H1 (cell line): ENCODE measurements around the gene FOXP2. TPM values are rescaled to one million over a fixed set of nuclear protein-coding genes. Genes with fewer than 3 reads are reported as not detected.
"Not testable (repeated sequence)": the region's sequence is repeated elsewhere in the genome, so short reads cannot be mapped to it uniquely, and the experiment has no call there.

ENCODE experiments used
- CTCF ChIA-PET: fragments of 300-600 bp; sonication (Branson Sonifier 250); formaldehyde crosslinking; loops from one replicate; lab custom pipeline; 2021; ENCODE audit not compliant: partially characterized antibody; lab: Charles Lee
- POLR2A ChIA-PET: fragments of 300-600 bp; sonication (Branson Sonifier 250); formaldehyde crosslinking; loops from one replicate; lab custom pipeline; 2021; ENCODE audit warnings: inconsistent platforms; ENCODE audit not compliant: partially characterized antibody; lab: Charles Lee
- DNase-seq, 2 experiments: peaks; one replicate each; pipeline versions ENCODE4 v3.0.0 to v3.0.0-alpha.2; 2010 to 2022; ENCODE audit warnings: low spot score in 2 of 2, low read depth in 1 of 2, mixed read lengths in 1 of 2
- FAIRE-seq: peaks from 2 replicates; lab custom pipeline; 2011; peaks lifted over from hg19 to GRCh38; lab: Jason Lieb, UNC
- H2AFZ ChIP-seq: 2 replicates; pipeline ENCODE4 v1.8.1; 2012; ENCODE audit warnings: low read length, inconsistent platforms
- H2AK5ac ChIP-seq: 2 replicates; pipeline ENCODE4 v1.6.1; 2013; ENCODE audit warnings: low read depth, low read length
- H2BK120ac ChIP-seq: replicated peaks from 2 replicates; pipeline ENCODE3; 2013; ENCODE audit warnings: low read depth, low read length, inconsistent platforms
- H2BK12ac ChIP-seq: 2 replicates; pipeline ENCODE4 v1.6.1; 2013; ENCODE audit warnings: low read depth, low read length
- H2BK15ac ChIP-seq: 2 replicates; pipeline ENCODE4 v1.6.1; 2013; ENCODE audit warnings: low read length
- H2BK20ac ChIP-seq: 2 replicates; pipeline ENCODE4 v1.6.1; 2013; ENCODE audit warnings: low read length
- H2BK5ac ChIP-seq: 2 replicates; pipeline ENCODE4 v1.6.1; 2013; ENCODE audit warnings: low read depth, low read length
- H3K14ac ChIP-seq: 2 replicates; pipeline ENCODE4 v1.6.1; 2013; ENCODE audit warnings: inconsistent platforms; ENCODE audit not compliant: insufficient read length
- H3K18ac ChIP-seq: 2 replicates; pipeline ENCODE4 v1.6.1; 2013; ENCODE audit warnings: low read length; ENCODE audit errors: extremely low read depth
- H3K23ac ChIP-seq: 2 replicates; pipeline ENCODE4 v1.6.1; 2013; ENCODE audit warnings: inconsistent platforms; ENCODE audit not compliant: insufficient read length
- H3K23me2 ChIP-seq: 2 replicates; pipeline ENCODE4 v1.6.1; 2013; ENCODE audit warnings: low read depth, low read length
- H3K27ac ChIP-seq: 2 replicates; pipeline ENCODE4 v1.6.1; 2011; ENCODE audit warnings: low read depth, low read length, inconsistent platforms
- H3K27me3 ChIP-seq, 4 experiments: replicated peaks in 1 of 4; 1 replicate in 1 of 4; 2 replicates in 3 of 4; pipeline versions ENCODE4 v1.6.1 to v1.8.1; 2011 to 2013; ENCODE audit warnings: low read length in 3 of 4, mild to moderate bottlenecking in 3 of 4, inconsistent platforms in 2 of 4, mixed read lengths in 2 of 4, moderate library complexity in 1 of 4; ENCODE audit not compliant: control insufficient read depth in 3 of 4, insufficient read depth in 3 of 4; ENCODE audit errors: extremely low read depth in 1 of 4
- H3K36me3 ChIP-seq, 4 experiments: 2 replicates each; pipeline versions ENCODE4 v1.6.1 to v1.8.1; 2011 to 2013; ENCODE audit warnings: mild to moderate bottlenecking in 4 of 4, low read length in 3 of 4, moderate library complexity in 2 of 4, control low read depth in 1 of 4, inconsistent platforms in 1 of 4; ENCODE audit not compliant: insufficient read depth in 4 of 4, control insufficient read depth in 2 of 4
- H3K4ac ChIP-seq: replicated peaks from 2 replicates; pipeline ENCODE3; 2013; ENCODE audit warnings: low read length, low read depth, mixed read lengths, inconsistent platforms; ENCODE audit not compliant: insufficient read length
- H3K4me1 ChIP-seq, 4 experiments: replicated peaks in 1 of 4; 1 replicate in 1 of 4; 2 replicates in 3 of 4; pipeline versions ENCODE4 v1.6.1 to v1.8.1; 2011 to 2013; ENCODE audit warnings: low read length in 3 of 4, inconsistent platforms in 2 of 4, mixed read lengths in 1 of 4; ENCODE audit not compliant: insufficient read depth in 4 of 4, control insufficient read depth in 3 of 4
- H3K4me2 ChIP-seq, 2 experiments: 2 replicates each; pipeline versions ENCODE4 v1.6.1 to v1.8.1; 2011 to 2013; ENCODE audit warnings: low read depth in 2 of 2, low read length in 2 of 2, control low read depth in 1 of 2, inconsistent platforms in 1 of 2, mild to moderate bottlenecking in 1 of 2; ENCODE audit not compliant: insufficient read depth in 1 of 2
- H3K4me3 ChIP-seq, 4 experiments: fragments of 200-600, 300-600 bp in 1 of 4; sonication (generic), shearing (Covaris generic), sonication (Bioruptor Twin) in 1 of 4; 2 replicates each; pipeline versions ENCODE4 v1.5.1 to v1.8.1; 2011 to 2016; ENCODE audit warnings: low read length in 4 of 4, low read depth in 3 of 4, control low read depth in 2 of 4, inconsistent platforms in 2 of 4, mild to moderate bottlenecking in 2 of 4, mixed read lengths in 1 of 4, moderate library complexity in 1 of 4; ENCODE audit not compliant: insufficient read depth in 2 of 4; ENCODE audit errors: extremely low read depth in 1 of 4
- H3K56ac ChIP-seq: replicated peaks from 2 replicates; pipeline ENCODE3; 2013; ENCODE audit warnings: low read depth, mild to moderate bottlenecking, mixed read lengths, low read length, inconsistent platforms; ENCODE audit not compliant: insufficient read length
- H3K79me1 ChIP-seq: 2 replicates; pipeline ENCODE4 v1.6.1; 2013; ENCODE audit warnings: low read depth, low read length, control low read depth
- H3K79me2 ChIP-seq, 2 experiments: 2 replicates each; pipeline versions ENCODE4 v1.6.1 to v1.8.1; 2012 to 2013; ENCODE audit warnings: low read length in 2 of 2, mild to moderate bottlenecking in 2 of 2, inconsistent platforms in 1 of 2; ENCODE audit not compliant: insufficient read depth in 2 of 2, control insufficient read depth in 1 of 2
- H3K9ac ChIP-seq, 4 experiments: replicated peaks in 1 of 4; 1 replicate in 1 of 4; 2 replicates in 3 of 4; pipeline versions ENCODE4 v1.6.1 to v1.8.1; 2011 to 2013; ENCODE audit warnings: low read depth in 3 of 4, low read length in 3 of 4, control low read depth in 2 of 4, mild to moderate bottlenecking in 2 of 4, moderate library complexity in 2 of 4, inconsistent platforms in 1 of 4; ENCODE audit errors: extremely low read depth in 1 of 4
- H3K9me3 ChIP-seq, 2 experiments: 2 replicates each; pipeline versions ENCODE4 v1.6.1 to v1.8.1; 2012 to 2013; ENCODE audit warnings: mild to moderate bottlenecking in 2 of 2, moderate library complexity in 2 of 2, control low read depth in 1 of 2, inconsistent platforms in 1 of 2, low read depth in 1 of 2, low read length in 1 of 2, mixed read lengths in 1 of 2; ENCODE audit not compliant: insufficient read depth in 2 of 2
- H4K20me1 ChIP-seq, 2 experiments: replicated peaks in 1 of 2; 2 replicates each; pipeline versions ENCODE3 to v1.8.1; 2011 to 2013; ENCODE audit warnings: inconsistent platforms in 2 of 2, low read length in 2 of 2, mild to moderate bottlenecking in 1 of 2; ENCODE audit not compliant: insufficient read depth in 2 of 2, control insufficient read depth in 1 of 2
- H4K5ac ChIP-seq: 2 replicates; pipeline ENCODE4 v1.6.1; 2013; ENCODE audit warnings: low read length, low read depth, mixed read lengths, inconsistent platforms; ENCODE audit not compliant: insufficient read length
- H4K8ac ChIP-seq: 2 replicates; pipeline ENCODE4 v1.8.0; 2013; ENCODE audit warnings: mild to moderate bottlenecking, moderate library complexity, low read length, inconsistent platforms; ENCODE audit not compliant: insufficient read depth; ENCODE audit errors: extremely low read depth
- H4K91ac ChIP-seq: replicated peaks from 2 replicates; pipeline ENCODE3; 2013; ENCODE audit warnings: low read length, mixed read lengths, inconsistent platforms; ENCODE audit not compliant: insufficient read length
- BRCA1 ChIP-seq: IDR thresholded peaks from 2 replicates; pipeline ENCODE4 v1.6.1; 2012; ENCODE audit warnings: low read depth, low read length, improper control_type of control experiment
- SIN3A ChIP-seq, 2 experiments: IDR thresholded peaks in 1 of 2; conservative IDR thresholded peaks in 1 of 2; 2 replicates each; pipeline ENCODE4 v1.6.1; 2011 to 2012; ENCODE audit warnings: low read length in 2 of 2, improper control_type of control experiment in 1 of 2, low read depth in 1 of 2, mild to moderate bottlenecking in 1 of 2
- WGBS, 2 experiments: shearing (Covaris generic) in 1 of 2; methylation state at CpG; one replicate each; pipeline versions ENCODE4 v1.1.6 to v1.1.7; 2013 to 2015; ENCODE audit warnings: low lambda C conversion rate in 2 of 2, mixed read lengths in 2 of 2, inconsistent platforms in 1 of 2, low coverage in 1 of 2, missing lambda C conversion rate in 1 of 2; ENCODE audit not compliant: insufficient replicate concordance in 2 of 2, insufficient coverage in 1 of 2, insufficient read length in 1 of 2; ENCODE audit errors: extremely low coverage in 1 of 2, missing lambda C conversion rate in 1 of 2; 5-methylcytosine and 5-hydroxymethylcytosine counted together
- polyA plus RNA-seq, 7 experiments: library from polyadenylated mRNA; depleted of rRNA in 3 of 7; stranded (reverse) in 5 of 7; unstranded in 2 of 7; fragments of >200 nt in 5 of 7; fragments of 200-250 nt in 2 of 7; gene quantifications; 1 replicate in 5 of 7; 2 replicates in 1 of 7; 4 replicates in 1 of 7; pipeline versions ENCODE4 v1.2.1 to v1.2.3, GENCODE V29; 2011 to 2013; ENCODE audit warnings: missing spikeins in 2 of 7, mixed read lengths in 2 of 7
- total RNA-seq: library from RNA; stranded (reverse); fragmentation: NEBNext Ultra II Directional; extraction: Animal tissue kit (Norgen Biotek cat#: 25700); gene quantifications from 2 replicates; pipeline ENCODE4 v1.2.1, GENCODE V29; 2021

FOXP2 gene
- total and polyA plus RNA-seq, 2 of the 8 experiments (the other 6 are each of a cell fraction or from before 2014, with no cell fraction given): 0.09 to 0.43 TPM

- no peak for TF ChIP-seq SIN3A (conservative IDR thresholded peaks at IDR 0.05 in 1 of 2, IDR thresholded peaks at IDR 0.05 in 1 of 2; ENCODE audit: low read depth in 1 of 2, low read length in 2 of 2)
- no peak for TF ChIP-seq BRCA1
These were observed 74.1 kb downstream of the FOXP2 start (continued) for GRCh38 chr7:114488696-114489095.

GRCh38 chr7:114497491-114497890 is 82.9 kb downstream of the FOXP2 start:
- H2AFZ ChIP-seq, DNase-seq, H4K20me1 ChIP-seq, H3K27me3 ChIP-seq, H4K8ac ChIP-seq, H2BK15ac ChIP-seq, H3K4me2 ChIP-seq, H3K9ac ChIP-seq, POLR2A ChIA-PET, CTCF ChIA-PET, H3K23ac ChIP-seq, H3K4ac ChIP-seq, H3K4me1 ChIP-seq, H4K5ac ChIP-seq, H3K4me3 ChIP-seq, H3K23me2 ChIP-seq, H2BK20ac ChIP-seq, H3K9me3 ChIP-seq, H3K36me3 ChIP-seq, H2BK12ac ChIP-seq, H2BK120ac ChIP-seq, H3K27ac ChIP-seq, H3K14ac ChIP-seq, H3K18ac ChIP-seq, H3K79me2 ChIP-seq, H3K79me1 ChIP-seq, FAIRE-seq, H2AK5ac ChIP-seq, H2BK5ac ChIP-seq, H3K56ac ChIP-seq, H4K91ac ChIP-seq: not testable (repeated sequence)
- WGBS, 2 experiments: 100% methylated on average over 1 of the region's 1 CpG; no CpG with 5 or more reads in 1 of the 2 experiments
